Measurements from ENCODE around the gene RALGPS1.

Gene RALGPS1

DNA sequence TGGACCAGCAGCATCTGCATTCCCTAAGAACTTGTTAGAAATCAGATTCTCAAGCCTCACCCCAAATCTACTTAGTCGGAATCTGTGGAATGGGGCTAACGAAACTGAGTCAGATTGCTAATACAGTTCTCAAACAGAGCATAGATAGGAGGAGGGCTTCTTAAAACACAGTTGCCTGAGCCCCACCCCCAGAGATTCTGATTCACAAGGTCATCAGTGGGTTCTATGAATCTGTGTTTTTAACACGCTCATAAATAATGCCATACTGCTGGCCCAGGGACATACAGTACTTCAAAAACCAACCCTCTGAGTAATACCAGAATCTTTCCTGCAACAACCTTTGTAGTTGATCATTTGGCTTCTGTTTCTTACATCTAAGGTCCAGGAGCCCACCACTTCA is 317.1 kb downstream of the RALGPS1 start:
- no peak for DNase-seq

- DNase-seq, result no peak
Measured at GRCh38 chr9:127232833-127233549, 318.4 kb downstream of the RALGPS1 start.

DNA sequence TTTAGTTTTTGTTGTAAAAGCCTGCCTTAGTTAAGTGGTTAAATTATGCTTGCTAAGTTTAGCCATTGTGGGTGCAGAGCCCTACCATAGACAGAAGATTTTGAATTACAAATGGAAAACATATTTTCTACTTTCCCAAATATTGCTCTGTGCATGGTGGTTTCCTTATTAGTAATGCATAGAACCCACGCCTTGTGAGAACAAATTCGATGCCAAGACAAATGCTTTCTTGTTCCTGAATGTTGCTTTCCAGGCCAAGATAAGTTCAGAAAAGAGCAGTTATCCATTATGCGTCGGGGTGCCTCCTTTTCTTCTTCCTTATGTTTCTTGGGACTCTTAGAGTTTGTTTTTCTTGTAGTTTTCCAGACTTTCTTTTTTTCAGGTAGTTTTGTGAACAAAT is 319.0 kb downstream of the RALGPS1 start:
- no peak for DNase-seq

DNA sequence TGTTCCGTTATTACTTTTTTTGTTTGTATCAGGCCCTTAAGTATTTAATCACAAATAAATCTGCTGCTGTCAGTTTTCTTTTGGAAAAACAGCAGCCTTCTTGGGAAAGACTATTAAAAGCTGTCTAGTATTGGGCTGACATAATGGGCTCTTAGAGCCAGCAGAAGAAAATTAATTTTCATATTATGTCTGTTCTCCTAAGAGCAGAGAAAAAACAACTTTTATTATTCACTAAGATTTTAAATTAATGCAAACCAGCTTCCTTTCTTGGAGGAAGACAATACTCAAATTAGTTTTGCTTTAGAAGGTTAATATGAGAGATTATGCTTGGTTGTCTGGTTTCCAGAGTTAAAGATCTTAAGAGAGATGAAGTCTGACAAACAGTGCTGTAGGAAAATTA is 319.4 kb downstream of the RALGPS1 start:
- no peak for DNase-seq

DNA sequence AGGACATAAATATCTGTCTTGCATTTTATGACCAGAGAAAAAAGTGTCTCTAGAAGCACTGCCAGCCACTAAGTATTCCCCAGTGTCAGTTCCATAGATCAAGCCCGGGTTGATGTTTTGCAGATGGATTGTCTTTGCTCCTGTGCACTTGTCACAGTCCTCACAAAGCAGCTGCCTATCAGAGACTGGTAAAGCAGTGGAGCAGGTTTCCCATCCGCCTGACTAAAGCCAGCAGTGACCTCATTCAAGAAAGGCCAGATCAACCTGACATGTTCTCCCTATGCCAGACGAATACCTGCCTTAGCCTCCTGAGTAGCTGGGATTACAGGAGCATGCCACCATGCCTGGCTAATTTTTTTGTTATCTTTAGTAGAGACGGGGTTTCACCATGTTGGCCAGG is 323.2 kb downstream of the RALGPS1 start:
- DNase-seq, result no peak

DNA sequence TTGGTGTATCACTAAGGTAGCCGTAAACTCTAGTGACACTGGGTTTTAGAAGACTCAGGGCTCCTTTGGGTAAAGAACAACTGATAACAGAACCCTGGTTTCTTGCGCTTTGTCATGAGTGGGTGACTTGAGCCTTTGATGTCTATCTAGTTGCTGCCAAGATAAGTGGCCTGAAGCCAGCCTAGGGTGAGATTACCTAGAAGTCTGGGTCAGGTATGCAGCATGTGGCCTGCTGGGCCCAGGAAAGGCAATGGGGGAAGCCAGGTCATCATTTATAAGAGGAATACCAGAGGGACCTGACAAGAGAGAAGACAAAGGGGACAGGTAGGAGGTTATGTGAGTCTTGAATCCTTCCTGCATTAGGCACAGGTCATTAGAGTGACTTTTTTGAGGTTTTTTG is 326.8 kb downstream of the RALGPS1 start:
- no peak for DNase-seq

GRCh38 chr9:127244609-127245601 is 330.3 kb downstream of the RALGPS1 start:
- DNase-seq, result peak; percentile 92

DNA sequence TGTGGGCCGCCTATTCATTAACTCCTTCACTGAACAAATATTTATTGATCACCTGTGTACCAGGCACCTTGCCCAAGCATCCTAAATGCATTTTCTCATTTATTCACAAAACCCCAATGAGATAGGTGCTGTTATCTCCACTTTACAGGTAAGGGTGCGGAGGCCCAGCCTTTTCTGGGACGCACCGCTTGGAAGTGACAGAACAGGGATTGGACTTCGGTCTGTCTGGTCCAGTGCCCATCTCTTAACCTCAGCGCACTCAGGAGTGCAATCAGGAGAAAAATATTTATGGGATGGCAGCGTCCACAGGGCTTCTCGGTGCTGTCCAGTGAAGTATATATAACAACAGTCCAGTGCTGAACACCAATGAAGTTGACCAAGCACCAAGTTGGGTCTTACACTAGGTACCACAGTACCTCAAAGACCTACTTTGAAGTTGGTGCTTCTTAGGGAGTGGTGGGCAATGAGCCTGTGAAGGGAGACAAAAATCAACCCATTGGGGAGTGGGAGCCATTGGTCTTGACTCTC is 331.1 kb downstream of the RALGPS1 start:
- no peak for DNase-seq

DNA sequence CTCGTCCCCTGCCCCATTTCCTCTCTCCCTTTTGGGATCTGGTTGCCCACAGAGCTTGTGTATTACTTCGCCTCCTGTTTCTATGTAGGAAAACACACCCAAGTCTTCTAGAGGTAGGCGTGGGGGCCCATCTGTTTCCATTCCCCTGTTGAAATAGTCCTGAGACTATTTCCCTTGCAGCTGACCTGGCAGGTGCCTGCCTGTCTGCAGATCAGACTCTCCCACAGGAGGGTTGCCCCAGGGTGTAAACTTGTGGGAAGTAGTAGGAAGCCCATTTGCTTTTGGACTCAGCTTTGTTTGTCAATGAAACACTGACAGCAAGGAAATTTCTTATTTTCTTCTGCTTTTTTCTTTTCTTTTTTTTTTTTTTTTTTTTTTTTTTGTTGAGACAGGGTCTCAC is 333.7 kb downstream of the RALGPS1 start:
- DNase-seq, result no peak

DNA sequence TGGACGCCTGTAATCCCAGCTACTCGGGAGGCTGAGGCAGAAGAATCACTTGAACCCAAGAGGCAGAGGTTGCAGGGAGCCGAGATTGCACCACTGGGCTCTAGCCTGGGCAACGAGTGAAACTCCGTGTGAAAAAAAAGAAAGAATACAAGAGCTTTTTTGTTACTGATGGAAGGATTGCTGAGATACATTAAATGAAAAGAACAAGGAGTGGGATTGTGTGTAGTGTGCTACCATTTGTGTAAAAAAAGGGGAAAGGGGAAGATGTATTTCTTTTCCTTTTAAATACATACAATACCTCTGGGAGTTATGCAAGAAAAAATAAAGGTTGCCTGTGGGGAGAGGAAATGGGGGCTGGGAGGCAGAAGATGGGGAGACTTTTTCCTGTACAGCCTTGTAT is 335.3 kb downstream of the RALGPS1 start:
- DNase-seq, result no peak

DNA sequence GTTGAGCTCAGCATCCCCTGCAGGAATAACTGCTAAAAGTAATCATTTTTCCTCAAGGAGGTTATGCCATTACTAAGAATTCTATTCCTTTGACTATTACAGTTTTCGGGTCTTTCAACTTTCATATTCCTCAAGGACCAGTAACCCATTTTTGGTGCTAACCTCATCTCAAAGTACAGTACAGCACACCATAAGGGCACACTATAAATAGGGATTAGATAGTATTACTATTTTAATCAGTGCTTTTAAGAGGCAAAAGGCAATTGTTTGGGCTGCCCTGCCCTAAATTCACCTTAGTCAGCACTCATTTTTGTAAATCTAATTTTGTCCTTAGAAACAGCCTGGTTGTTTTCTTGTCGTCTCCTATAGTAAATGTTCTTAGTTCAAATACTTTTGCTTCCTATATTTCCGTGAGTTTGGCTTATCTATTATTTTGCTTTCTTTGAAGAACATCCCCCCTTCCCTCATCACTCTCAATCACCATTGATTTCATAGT is 336.4 kb downstream of the RALGPS1 start:
- DNase-seq, result no peak

DNA sequence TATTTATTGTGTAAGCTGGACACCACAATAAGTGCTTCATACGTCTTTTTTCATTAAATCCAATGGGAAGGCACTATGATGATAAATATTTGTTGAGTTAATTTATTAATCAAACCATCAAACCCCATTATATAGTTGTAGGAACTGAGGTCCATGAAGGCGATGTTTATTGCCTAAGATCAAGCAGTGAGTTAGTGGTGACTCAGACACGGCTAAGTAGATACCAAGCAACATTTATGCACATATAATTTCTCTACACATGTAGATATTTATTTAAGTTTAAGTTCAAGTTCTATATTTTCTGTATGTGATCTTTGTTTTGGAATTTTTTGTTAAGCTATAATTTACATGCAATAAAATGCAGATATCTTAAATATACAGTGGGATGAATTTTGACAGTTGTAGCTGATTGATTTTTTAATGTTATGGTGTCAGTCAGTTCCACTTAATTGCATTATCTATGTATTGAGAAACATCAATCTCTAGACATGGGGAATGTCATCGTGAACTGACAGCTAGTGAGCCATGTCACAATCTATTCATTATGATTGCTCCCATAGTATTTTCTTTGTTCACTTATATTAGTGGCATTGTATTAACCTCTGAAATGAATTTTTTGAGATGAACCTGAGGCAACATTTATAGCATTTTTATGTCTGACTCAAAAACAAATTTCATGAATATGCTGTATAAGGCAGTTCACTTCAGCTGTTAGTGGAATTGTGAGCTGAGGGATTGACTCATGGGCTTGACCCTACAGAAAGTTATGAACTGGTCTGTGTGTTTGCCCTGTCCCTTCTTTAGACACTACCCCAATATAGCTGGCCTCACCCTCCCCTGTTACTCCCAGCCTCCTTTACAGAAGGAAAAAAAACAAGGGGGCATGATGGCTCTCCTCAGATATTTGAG is 338.1 kb downstream of the RALGPS1 start:
- no peak for DNase-seq

- no peak for DNase-seq
Measured at GRCh38 chr9:127253446-127253845, 338.9 kb downstream of the RALGPS1 start.

- no peak for DNase-seq
Measured at GRCh38 chr9:127255692-127256091, 341.1 kb downstream of the RALGPS1 start.

DNA sequence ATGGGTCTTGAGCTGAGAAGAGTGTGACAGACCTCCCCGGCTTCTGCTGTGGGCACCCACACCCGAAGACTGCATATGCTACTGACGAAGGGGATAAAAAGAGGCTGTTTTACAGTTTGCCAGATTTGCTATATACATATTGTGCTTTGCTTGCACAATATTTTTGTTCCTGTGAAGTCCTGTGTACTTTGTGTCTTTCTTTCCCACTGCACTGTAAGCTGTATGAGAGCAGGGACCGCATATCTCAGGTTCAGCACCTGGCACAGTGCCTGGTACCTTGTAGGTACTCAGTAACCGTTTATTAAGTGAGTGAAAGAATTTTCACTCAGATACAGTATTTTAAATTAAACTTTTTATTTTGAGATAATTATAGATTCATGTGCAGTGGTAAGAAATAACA is 341.7 kb downstream of the RALGPS1 start:
- DNase-seq, result no peak

- DNase-seq, result no peak
Measured at GRCh38 chr9:127258606-127259471, 344.3 kb downstream of the RALGPS1 start.

- DNase-seq, result no peak
Measured at GRCh38 chr9:127262602-127263001, 348.0 kb downstream of the RALGPS1 start.

GRCh38 chr9:127263237-127263636 is 348.7 kb downstream of the RALGPS1 start:
- DNase-seq, result no peak

GRCh38 chr9:127263664-127264063 is 349.1 kb downstream of the RALGPS1 start:
- no peak for DNase-seq

DNA sequence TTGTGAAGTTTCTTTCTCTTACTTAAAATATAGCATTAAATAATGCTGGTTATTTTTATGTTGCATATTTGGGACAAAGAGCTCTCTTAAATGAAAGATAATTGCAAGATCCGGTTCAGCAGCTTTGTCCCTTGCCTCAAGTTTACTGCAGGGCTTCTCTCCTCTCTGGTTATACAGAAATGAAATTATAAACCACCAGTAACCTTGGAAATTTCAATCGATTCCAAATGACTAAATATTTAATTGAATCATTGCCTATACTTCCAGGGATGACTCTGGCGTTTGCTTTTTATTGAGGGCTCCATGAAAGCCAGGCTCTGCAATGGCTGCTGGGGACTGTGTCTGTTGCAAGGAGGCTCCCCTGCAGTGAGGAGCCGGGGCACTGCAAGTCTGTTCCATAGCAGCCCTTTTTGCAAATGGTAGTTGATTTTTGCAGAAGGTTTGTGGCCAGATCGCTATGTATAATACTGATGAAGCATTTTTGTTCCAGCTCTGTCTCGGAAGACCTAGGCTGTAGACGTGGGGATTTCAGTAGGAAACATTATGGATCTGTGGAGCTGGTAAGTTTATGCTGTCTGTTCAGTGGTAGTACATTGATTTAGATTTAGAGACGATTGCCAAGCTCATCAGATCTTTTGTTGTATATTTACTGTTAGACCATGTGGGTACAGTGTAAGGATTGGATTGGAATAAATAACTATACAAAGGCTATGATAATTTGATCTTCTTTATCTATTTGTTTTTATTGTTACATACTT is 350.1 kb downstream of the RALGPS1 start, which contains the start of gene GARNL3:
GARNL3 (plus strand) TSS at position 313 of the 758 bp plus-strand sequence; CDS start at position 417, 104 bp downstream.
- peak; percentile 39 for DNase-seq

Measured in NCI-H1092 (cell line).